HepG2 (cell line): ENCODE results near the gene GPR17. TPM values are rescaled to one million over a fixed set of nuclear protein-coding genes. Genes with fewer than 3 reads are reported as not detected.

Experiments
- BCLAF1 ChIP-seq: fragments of 450-650 bp; IDR thresholded peaks from 2 replicates; pipeline ENCODE4 v1.6.1; 2017; ENCODE audit warnings: mild to moderate bottlenecking
- CBX1 ChIP-seq: IDR thresholded peaks from one replicate; pipeline ENCODE4 v1.6.1; 2016; ENCODE audit warnings: antibody characterized with exemption, low read depth
- CHCHD3 ChIP-seq: sonication (generic); formaldehyde crosslinking; IDR thresholded peaks from 2 replicates; pipeline ENCODE4 v1.8.0; 2022; ENCODE audit warnings: mild to moderate bottlenecking, missing genetic modification reagents, moderate library complexity
- FOSL1 ChIP-seq: sonication (generic); formaldehyde crosslinking; IDR thresholded peaks from 2 replicates; pipeline ENCODE4 v1.9.0; 2021; ENCODE audit warnings: missing genetic modification reagents, borderline replicate concordance
- MAFG ChIP-seq: sonication (generic); formaldehyde crosslinking; IDR thresholded peaks from 2 replicates; pipeline ENCODE4 v1.5.1; 2020; ENCODE audit warnings: mild to moderate bottlenecking, missing genetic modification reagents
- PHF20 ChIP-seq: sonication (generic); formaldehyde crosslinking; IDR thresholded peaks from 2 replicates; pipeline ENCODE4 v1.5.0; 2020; ENCODE audit warnings: mild to moderate bottlenecking, missing genetic modification reagents
- SALL1 ChIP-seq: sonication (generic); formaldehyde crosslinking; IDR thresholded peaks from 2 replicates; pipeline ENCODE4 v1.8.0; 2022; ENCODE audit warnings: mild to moderate bottlenecking, missing genetic modification reagents
- SOX13 ChIP-seq, 3 experiments: fragments of 450-650 bp in 1 of 3; sonication (generic) in 1 of 3; formaldehyde crosslinking in 1 of 3; IDR thresholded peaks in 2 of 3; conservative IDR thresholded peaks in 1 of 3; 2 replicates each; pipeline versions ENCODE4 v1.5.0 to v1.6.1; 2016 to 2020; ENCODE audit warnings: antibody characterized with exemption in 1 of 3, mild to moderate bottlenecking in 1 of 3, missing compliant biosample characterization in 1 of 3, missing genetic modification reagents in 1 of 3, moderate library complexity in 1 of 3
- TFDP2 ChIP-seq: sonication (generic); formaldehyde crosslinking; IDR thresholded peaks from 2 replicates; pipeline ENCODE4 v1.4.0; 2020; ENCODE audit warnings: missing genetic modification reagents
- ZNF354B ChIP-seq: sonication (generic); formaldehyde crosslinking; IDR thresholded peaks from 2 replicates; pipeline ENCODE4 v1.8.0; 2022; ENCODE audit warnings: mild to moderate bottlenecking, missing genetic modification reagents
- ZNF687 ChIP-seq: sonication (generic); formaldehyde crosslinking; IDR thresholded peaks from 2 replicates; pipeline ENCODE4 v1.5.1; 2020; ENCODE audit warnings: mild to moderate bottlenecking, missing genetic modification reagents, moderate library complexity
- polyA plus RNA-seq, 8 experiments: library from polyadenylated mRNA; depleted of rRNA in 3 of 8; stranded (reverse) in 7 of 8; unstranded in 1 of 8; fragments of >200 nt; fragmentation: Illumina TruSeq in 4 of 8; extraction: Trizol in 4 of 8; gene quantifications; 2 replicates each; pipeline versions ENCODE4 v1.2.1 to v1.2.3, GENCODE V29; 2011 to 2016; ENCODE audit warnings: low read depth in 4 of 8, missing spikeins in 1 of 8, mixed read lengths in 1 of 8; ENCODE audit not compliant: insufficient read depth in 1 of 8
- total RNA-seq, 5 experiments: library from RNA; depleted of rRNA; stranded (reverse); fragments of >200 nt; fragmentation: Illumina TruSeq; extraction: Trizol; gene quantifications; 2 replicates each; pipeline ENCODE4 v1.2.3, GENCODE V29; 2016; ENCODE audit warnings: low read depth in 1 of 5
- TF ChIP-seq, protein P1 (sequence below): sonication (generic); formaldehyde crosslinking; IDR thresholded peaks from 2 replicates; pipeline ENCODE4 v1.8.0; 2022; ENCODE audit warnings: missing genetic modification reagents, mild to moderate bottlenecking, borderline replicate concordance
- TF ChIP-seq, protein P2 (sequence below): sonication (generic); formaldehyde crosslinking; IDR thresholded peaks from 2 replicates; pipeline ENCODE4 v1.5.0; 2020; ENCODE audit warnings: missing genetic modification reagents
- TF ChIP-seq, protein P3 (sequence below): sonication (generic); formaldehyde crosslinking; IDR thresholded peaks from 2 replicates; pipeline ENCODE4 v1.4.0; 2020; ENCODE audit warnings: mild to moderate bottlenecking, missing genetic modification reagents

Gene GPR17
- total and polyA plus RNA-seq, 2 of the 13 experiments (the other 11 are each of a cell fraction or from before 2014, with no cell fraction given), result not detected

GRCh38 chr2:127640082-127641072, 5.6 kb upstream of the GPR17 start (continued):
- TF ChIP-seq, protein P1, sequence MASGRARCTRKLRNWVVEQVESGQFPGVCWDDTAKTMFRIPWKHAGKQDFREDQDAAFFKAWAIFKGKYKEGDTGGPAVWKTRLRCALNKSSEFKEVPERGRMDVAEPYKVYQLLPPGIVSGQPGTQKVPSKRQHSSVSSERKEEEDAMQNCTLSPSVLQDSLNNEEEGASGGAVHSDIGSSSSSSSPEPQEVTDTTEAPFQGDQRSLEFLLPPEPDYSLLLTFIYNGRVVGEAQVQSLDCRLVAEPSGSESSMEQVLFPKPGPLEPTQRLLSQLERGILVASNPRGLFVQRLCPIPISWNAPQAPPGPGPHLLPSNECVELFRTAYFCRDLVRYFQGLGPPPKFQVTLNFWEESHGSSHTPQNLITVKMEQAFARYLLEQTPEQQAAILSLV, result peak; percentile 7; the same call in 1 of the 2 replicates
- TF ChIP-seq ZNF687 (CRISPR knock-in tag), result peak; percentile 90
- TF ChIP-seq TFDP2 (CRISPR knock-in tag), result no peak
- TF ChIP-seq SALL1, result peak; percentile 63
- no peak for TF ChIP-seq SOX13 (IDR thresholded peaks at IDR 0.05)
- TF ChIP-seq SOX13 (CRISPR knock-in tag; conservative IDR thresholded peaks at IDR 0.05 in 1 of 2, IDR thresholded peaks at IDR 0.05 in 1 of 2), result no peak; a peak in 1 of 4 replicates
- TF ChIP-seq, protein P2, sequence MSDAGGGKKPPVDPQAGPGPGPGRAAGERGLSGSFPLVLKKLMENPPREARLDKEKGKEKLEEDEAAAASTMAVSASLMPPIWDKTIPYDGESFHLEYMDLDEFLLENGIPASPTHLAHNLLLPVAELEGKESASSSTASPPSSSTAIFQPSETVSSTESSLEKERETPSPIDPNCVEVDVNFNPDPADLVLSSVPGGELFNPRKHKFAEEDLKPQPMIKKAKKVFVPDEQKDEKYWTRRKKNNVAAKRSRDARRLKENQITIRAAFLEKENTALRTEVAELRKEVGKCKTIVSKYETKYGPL, result no peak
- TF ChIP-seq FOSL1 (CRISPR knock-in tag), result no peak
- TF ChIP-seq MAFG (CRISPR knock-in tag), result 0 out of 2 replicates have a peak, but pooled peaks have one; percentile 28
- TF ChIP-seq, protein P3, sequence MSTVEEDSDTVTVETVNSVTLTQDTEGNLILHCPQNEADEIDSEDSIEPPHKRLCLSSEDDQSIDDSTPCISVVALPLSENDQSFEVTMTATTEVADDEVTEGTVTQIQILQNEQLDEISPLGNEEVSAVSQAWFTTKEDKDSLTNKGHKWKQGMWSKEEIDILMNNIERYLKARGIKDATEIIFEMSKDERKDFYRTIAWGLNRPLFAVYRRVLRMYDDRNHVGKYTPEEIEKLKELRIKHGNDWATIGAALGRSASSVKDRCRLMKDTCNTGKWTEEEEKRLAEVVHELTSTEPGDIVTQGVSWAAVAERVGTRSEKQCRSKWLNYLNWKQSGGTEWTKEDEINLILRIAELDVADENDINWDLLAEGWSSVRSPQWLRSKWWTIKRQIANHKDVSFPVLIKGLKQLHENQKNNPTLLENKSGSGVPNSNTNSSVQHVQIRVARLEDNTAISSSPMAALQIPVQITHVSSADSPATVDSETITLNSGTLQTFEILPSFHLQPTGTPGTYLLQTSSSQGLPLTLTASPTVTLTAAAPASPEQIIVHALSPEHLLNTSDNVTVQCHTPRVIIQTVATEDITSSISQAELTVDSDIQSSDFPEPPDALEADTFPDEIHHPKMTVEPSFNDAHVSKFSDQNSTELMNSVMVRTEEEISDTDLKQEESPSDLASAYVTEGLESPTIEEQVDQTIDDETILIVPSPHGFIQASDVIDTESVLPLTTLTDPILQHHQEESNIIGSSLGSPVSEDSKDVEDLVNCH (CRISPR knock-in tag), result no peak
- TF ChIP-seq PHF20 (CRISPR knock-in tag), result peak; percentile 47; the same call in 1 of the 2 replicates
- TF ChIP-seq CBX1, result no peak
- TF ChIP-seq CHCHD3, result peak; percentile 75; the same call in 1 of the 2 replicates
- no peak for TF ChIP-seq BCLAF1
- TF ChIP-seq ZNF354B (CRISPR knock-in tag), result no peak
